Measurements from ENCODE around the gene ZBTB7B.

ZBTB7B gene

GRCh38 chr1:155002464-155003226 is at the start of gene ZBTB7B:
Gene ZBTB7B, plus strand, starts transcription at chr1:155002802. Its CDS starts 11,859 bp downstream, at chr1:155014661.
- DNase-seq, result no peak

GRCh38 chr1:154953611-154954038 is 49.0 kb upstream of the ZBTB7B start:
- no peak for DNase-seq

- DNase-seq, result no peak
Measured at GRCh38 chr1:154954541-154954940, 48.1 kb upstream of the ZBTB7B start.

GRCh38 chr1:154955039-154955717 is 47.4 kb upstream of the ZBTB7B start:
- peak; percentile 48 for DNase-seq

GRCh38 chr1:154955718-154956543 is 46.7 kb upstream of the ZBTB7B start, which contains the start of gene PBXIP1:
Gene PBXIP1, minus strand, starts transcription at chr1:154956099. Its CDS starts 2,378 bp downstream, at chr1:154953721.
- peak; percentile 60 for DNase-seq

GRCh38 chr1:154956544-154956941 is 46.1 kb upstream of the ZBTB7B start:
- no peak for DNase-seq

- DNase-seq, result no peak
Measured at GRCh38 chr1:154957091-154957657, 45.4 kb upstream of the ZBTB7B start.

- DNase-seq, result no peak
Measured at GRCh38 chr1:154958036-154958435, 44.6 kb upstream of the ZBTB7B start.

- DNase-seq, result no peak
Measured at GRCh38 chr1:154958681-154959425, 43.7 kb upstream of the ZBTB7B start.

- DNase-seq, result no peak
Measured at GRCh38 chr1:154959426-154959780, 43.2 kb upstream of the ZBTB7B start.

GRCh38 chr1:154960446-154961136 is 42.0 kb upstream of the ZBTB7B start:
- no peak for DNase-seq

GRCh38 chr1:154961207-154962155 is 41.1 kb upstream of the ZBTB7B start, which contains the start of gene PYGO2:
Gene PYGO2, minus strand, starts transcription at chr1:154961782. Its CDS starts 206 bp downstream, at chr1:154961576.
- peak; percentile 84 for DNase-seq

- DNase-seq, result no peak
Measured at GRCh38 chr1:154962156-154962749, 40.3 kb upstream of the ZBTB7B start.

GRCh38 chr1:154962795-154963330 is 39.7 kb upstream of the ZBTB7B start:
- DNase-seq, result no peak

GRCh38 chr1:154963643-154964042 is 39.0 kb upstream of the ZBTB7B start:
- no peak for DNase-seq

- no peak for DNase-seq
Measured at GRCh38 chr1:154964359-154964758, 38.2 kb upstream of the ZBTB7B start.

- DNase-seq, result no peak
Measured at GRCh38 chr1:154966111-154966510, 36.5 kb upstream of the ZBTB7B start.

- no peak for DNase-seq
Measured at GRCh38 chr1:154967331-154967950, 35.2 kb upstream of the ZBTB7B start.

GRCh38 chr1:154968731-154969130 is 33.9 kb upstream of the ZBTB7B start:
- DNase-seq, result no peak

Data from stimulated activated CD4-positive, alpha-beta T cell treated with anti-CD3 and anti-CD28 coated beads, Interleukin-12 subunit alpha, Interleukin-12 subunit beta, amount 100 ng/mL, for 4 hours (primary cell).